ENCODE data around the gene FPR3.
A peak's percentile ranks its signal among the peaks of the same experiment; 100 is the strongest.

FPR3 gene

DNA sequence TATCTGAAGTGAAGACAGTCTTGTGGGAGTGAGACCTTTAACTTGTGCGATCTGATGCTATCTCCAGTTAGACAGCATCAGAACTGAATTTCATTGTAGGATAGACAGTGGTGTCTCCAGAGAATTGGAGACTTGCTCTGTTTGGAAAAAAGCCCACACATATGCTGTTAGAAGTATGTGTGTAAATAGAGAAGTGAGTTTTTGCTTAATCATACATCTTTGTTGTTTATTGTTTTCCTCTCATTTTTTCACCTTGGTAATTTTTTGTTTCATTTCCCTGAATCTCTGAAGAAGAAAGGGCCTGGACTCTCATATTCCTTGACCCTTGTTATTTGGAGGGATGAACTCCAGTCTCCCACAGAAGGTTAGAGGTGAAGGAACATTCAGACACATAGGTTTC is 21.8 kb downstream of the FPR3 start:
- DNase-seq (ENCODE audit: low read depth): no peak
- TF ChIP-seq, protein P1, sequence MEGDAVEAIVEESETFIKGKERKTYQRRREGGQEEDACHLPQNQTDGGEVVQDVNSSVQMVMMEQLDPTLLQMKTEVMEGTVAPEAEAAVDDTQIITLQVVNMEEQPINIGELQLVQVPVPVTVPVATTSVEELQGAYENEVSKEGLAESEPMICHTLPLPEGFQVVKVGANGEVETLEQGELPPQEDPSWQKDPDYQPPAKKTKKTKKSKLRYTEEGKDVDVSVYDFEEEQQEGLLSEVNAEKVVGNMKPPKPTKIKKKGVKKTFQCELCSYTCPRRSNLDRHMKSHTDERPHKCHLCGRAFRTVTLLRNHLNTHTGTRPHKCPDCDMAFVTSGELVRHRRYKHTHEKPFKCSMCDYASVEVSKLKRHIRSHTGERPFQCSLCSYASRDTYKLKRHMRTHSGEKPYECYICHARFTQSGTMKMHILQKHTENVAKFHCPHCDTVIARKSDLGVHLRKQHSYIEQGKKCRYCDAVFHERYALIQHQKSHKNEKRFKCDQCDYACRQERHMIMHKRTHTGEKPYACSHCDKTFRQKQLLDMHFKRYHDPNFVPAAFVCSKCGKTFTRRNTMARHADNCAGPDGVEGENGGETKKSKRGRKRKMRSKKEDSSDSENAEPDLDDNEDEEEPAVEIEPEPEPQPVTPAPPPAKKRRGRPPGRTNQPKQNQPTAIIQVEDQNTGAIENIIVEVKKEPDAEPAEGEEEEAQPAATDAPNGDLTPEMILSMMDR (conservative IDR thresholded peaks at IDR 0.05; ENCODE audit: low read depth, low read length): no peak
- H3K4me3 ChIP-seq (ENCODE audit: low read depth, low read length): no peak overlapping the region

DNA sequence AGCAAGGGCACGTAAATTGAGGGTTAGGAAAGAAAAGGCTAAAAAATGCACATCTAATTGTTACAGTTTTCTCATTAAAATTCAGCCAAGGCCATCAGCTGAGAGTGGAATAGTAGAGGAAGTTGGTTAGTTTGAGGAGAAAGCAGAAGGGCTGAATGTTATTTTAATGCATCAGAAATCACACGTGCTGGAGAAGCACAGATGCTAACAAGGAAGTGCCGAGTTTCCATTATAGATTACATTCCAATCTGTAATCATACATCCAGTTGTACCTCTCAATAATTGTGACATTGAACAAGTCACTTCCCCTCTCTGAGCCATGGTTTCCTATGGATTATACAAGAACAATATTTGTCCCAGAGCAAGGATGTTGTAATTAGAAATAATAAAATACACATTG is 25.1 kb downstream of the FPR3 start:
- H3K4me3 ChIP-seq (ENCODE audit: low read depth, low read length): no peak overlapping the region
- TF ChIP-seq, protein P1 (conservative IDR thresholded peaks at IDR 0.05; ENCODE audit: low read depth, low read length): no peak
- no peak for DNase-seq (ENCODE audit: low read depth)

DNA sequence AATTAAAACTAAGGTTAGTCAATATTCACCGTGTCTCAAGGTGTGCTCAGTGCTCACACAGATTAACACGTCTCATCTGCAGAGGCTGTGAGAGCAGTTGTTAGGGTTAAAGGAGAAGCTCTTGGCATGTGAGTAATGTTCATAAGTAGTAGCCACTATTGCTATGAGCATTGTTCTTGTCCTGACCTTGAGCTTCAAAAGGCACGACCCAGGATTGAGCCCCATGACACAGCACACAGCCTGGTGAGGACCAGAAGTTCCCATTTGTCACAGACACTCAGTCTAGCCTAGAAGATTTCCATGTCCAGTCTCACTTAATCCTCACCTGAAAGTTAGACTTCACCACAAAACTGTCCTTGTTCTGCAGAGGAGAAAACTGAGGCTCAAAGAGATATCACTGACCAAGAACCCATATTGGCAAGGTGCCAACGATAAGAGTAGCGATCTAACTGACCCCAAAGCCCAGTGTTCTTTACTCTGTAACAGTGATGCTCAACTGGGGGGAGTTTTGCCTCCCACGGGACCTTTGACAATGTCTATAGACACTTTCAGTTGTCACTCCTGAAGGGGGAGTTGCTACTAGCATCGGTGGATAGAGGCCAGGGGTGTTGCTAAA is 26.0 kb downstream of the FPR3 start:
- H3K4me3 ChIP-seq (ENCODE audit: low read depth, low read length): no peak overlapping the region
- DNase-seq (ENCODE audit: low read depth): no peak
- TF ChIP-seq, protein P1 (conservative IDR thresholded peaks at IDR 0.05; ENCODE audit: low read depth, low read length): no peak

DNA sequence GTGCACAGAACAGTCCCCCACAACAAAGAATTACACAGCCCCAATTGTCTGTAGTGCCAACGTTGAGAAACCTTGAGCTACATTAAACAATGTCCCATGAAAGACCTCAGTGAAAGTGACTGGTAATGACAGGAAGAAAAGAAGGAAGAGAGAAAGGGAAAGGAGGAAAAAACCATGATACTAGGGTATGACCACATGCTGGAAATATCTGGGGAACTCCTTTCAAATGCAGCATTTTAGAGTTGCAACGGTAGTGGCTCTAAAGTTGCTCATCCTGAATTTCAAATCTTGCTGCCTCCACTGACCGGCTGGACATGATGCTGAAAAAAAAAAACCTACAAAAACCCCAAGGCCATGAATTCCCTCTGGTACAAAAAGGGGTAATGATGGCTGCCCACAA is 26.5 kb downstream of the FPR3 start:
- no peak overlapping the region for H3K4me3 ChIP-seq (ENCODE audit: low read depth, low read length)
- TF ChIP-seq, protein P1 (conservative IDR thresholded peaks at IDR 0.05; ENCODE audit: low read depth, low read length): no peak
- DNase-seq (ENCODE audit: low read depth): no peak

DNA sequence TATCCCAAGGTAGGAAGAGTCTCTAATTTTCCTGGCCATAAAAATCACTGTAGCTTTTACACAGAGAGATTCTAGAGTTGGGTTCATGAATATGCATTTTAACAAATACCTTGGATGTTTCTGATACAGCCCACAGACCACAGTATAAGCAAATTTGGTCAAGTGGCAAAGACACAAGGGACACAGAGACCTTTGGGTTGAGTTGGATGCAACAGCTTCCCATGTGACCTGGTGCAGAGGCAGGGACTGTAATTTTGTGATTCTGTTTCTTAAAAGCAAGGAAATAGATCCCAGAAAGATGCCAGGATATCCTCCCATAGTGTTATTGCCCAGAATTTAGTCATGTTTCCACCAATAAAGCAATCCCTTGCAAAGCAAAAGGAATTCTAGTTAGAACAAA is 27.0 kb downstream of the FPR3 start:
- DNase-seq (ENCODE audit: low read depth): no peak
- TF ChIP-seq, protein P1 (conservative IDR thresholded peaks at IDR 0.05; ENCODE audit: low read depth, low read length): no peak
- H3K4me3 ChIP-seq (ENCODE audit: low read depth, low read length): no peak overlapping the region

DNA sequence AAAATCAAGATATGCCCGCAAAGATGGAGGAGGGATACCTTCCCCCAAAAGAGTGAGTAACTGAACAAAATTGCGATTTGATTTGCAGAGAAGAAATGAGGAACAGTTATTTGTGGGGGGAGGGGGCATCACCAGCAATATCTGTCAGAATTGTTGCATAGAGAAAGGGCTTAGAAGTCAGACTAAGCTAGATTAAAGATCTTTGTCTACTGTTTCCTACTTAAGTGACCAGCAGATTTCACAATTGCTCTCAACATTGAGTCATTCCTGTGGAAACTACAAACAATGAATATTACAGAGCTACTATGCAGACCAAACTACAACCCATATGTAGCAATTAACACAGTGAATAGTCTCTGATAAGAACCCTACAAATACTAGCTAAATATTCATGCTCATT is 27.4 kb downstream of the FPR3 start:
- DNase-seq (ENCODE audit: low read depth): peak; percentile 66
- no peak overlapping the region for H3K4me3 ChIP-seq (ENCODE audit: low read depth, low read length)
- TF ChIP-seq, protein P1 (conservative IDR thresholded peaks at IDR 0.05; ENCODE audit: low read depth, low read length): no peak

DNA sequence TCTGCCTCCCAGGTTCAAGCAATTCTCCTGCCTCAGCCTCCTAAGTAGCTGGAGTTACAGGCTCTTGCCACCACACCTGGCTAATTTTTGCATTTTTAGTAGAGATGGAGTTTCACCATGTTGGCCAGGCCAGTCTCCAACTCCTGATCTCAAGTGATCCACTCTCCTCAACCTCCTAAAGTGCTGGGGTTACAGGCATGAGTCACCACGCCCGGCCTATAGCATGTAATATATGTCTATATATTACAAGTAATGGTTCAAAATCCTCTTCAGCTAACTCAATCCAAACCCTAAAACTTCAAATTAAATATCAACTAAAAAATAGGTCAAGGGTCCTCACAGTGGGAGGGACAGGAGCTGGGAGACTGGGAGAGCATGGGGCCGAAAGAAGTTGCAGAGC is 28.0 kb downstream of the FPR3 start:
- no peak for DNase-seq (ENCODE audit: low read depth)
- TF ChIP-seq, protein P1 (conservative IDR thresholded peaks at IDR 0.05; ENCODE audit: low read depth, low read length): no peak
- H3K4me3 ChIP-seq (ENCODE audit: low read depth, low read length): no peak overlapping the region

Measured in choroid plexus epithelial cell (primary cell).